Heart right ventricle (tissue), 16 donors: ENCODE data around the gene GZMA. TPM values are rescaled to one million over a fixed set of nuclear protein-coding genes. Genes with fewer than 3 reads are reported as not detected.
"Not testable (repeated sequence)": the region's sequence is repeated elsewhere in the genome, so short reads cannot be mapped to it uniquely, and the experiment has no call there.

ENCODE experiments used
- ATAC-seq, 8 donors: fragments of 200-7000 bp; cut with Tn5 transposase; one replicate each; pipeline ENCODE4 v1.9.1; 2020; ENCODE audit warnings: mild to moderate bottlenecking in 8 of 8, moderate library complexity in 8 of 8, moderate number of reproducible peaks in 1 of 8
- DNase-seq, 2 donors: peaks; one replicate each; pipeline ENCODE4 v3.0.0-alpha.2; 2020
- H3K27ac ChIP-seq, 10 donors: fragments of 200-600 bp; sonication (generic) in 2 of 10; one replicate each; pipeline versions ENCODE4 v1.5.0 to v1.8.0; 2020 to 2022; ENCODE audit warnings: mild to moderate bottlenecking in 3 of 10
- H3K27me3 ChIP-seq, 7 donors: fragments of 200-600 bp; one replicate each; pipeline ENCODE4 v1.8.0; 2021 to 2022; ENCODE audit warnings: mild to moderate bottlenecking in 2 of 7
- H3K36me3 ChIP-seq, 9 donors: fragments of 200-600 bp; sonication (generic) in 1 of 9; one replicate each; pipeline versions ENCODE4 v1.5.0 to v1.8.0; 2020 to 2022; ENCODE audit warnings: mild to moderate bottlenecking in 2 of 9
- H3K4me1 ChIP-seq, 9 donors: fragments of 200-600 bp; sonication (generic) in 1 of 9; one replicate each; pipeline versions ENCODE4 v1.5.0 to v1.8.0; 2020 to 2022; ENCODE audit warnings: mild to moderate bottlenecking in 4 of 9
- H3K4me3 ChIP-seq, 10 donors: fragments of 200-600 bp; sonication (generic) in 2 of 10; one replicate each; pipeline versions ENCODE4 v1.5.0 to v1.8.0; 2020 to 2022; ENCODE audit warnings: mild to moderate bottlenecking in 7 of 10, moderate library complexity in 2 of 10
- H3K9me3 ChIP-seq, 11 donors: fragments of 200-600 bp in 10 of 11; sonication (generic) in 2 of 11; one replicate each; pipeline versions ENCODE4 v1.5.0 to v1.8.0; 2013 to 2022; ENCODE audit warnings: mild to moderate bottlenecking in 2 of 11, control low read depth in 1 of 11, moderate library complexity in 1 of 11
- CTCF ChIP-seq, 9 donors: fragments of 200-600 bp; sonication (generic) in 2 of 9; IDR thresholded peaks; one replicate each; pipeline versions ENCODE4 v1.5.0 to v1.8.0; 2021 to 2022; ENCODE audit warnings: antibody characterized with exemption in 9 of 9, mild to moderate bottlenecking in 5 of 9, moderate library complexity in 1 of 9
- WGBS, 2 donors: extraction: QIAGEN DNeasy Blood & Tissue Kit; methylation state at CpG; one replicate each; pipeline ENCODE4 v1.1.7; 2013; ENCODE audit warnings: inconsistent platforms in 1 of 2; 5-methylcytosine and 5-hydroxymethylcytosine counted together
- intact Hi-C, 10 donors: fragments of 100-400 bp; cut with DNase I; formaldehyde crosslinking; loops; one replicate each; pipeline versions ENCODE4 v1.11.1 to v1.14.2; 2022
- polyA plus RNA-seq, 2 donors: library from polyadenylated mRNA; stranded (reverse); fragments of 200-250 nt; gene quantifications; one replicate each; pipeline ENCODE4 v1.2.3, GENCODE V29; 2013
- total RNA-seq, 10 donors: library from RNA; stranded (reverse); fragmentation: NEBNext Ultra II Directional in 3 of 10; extraction: Animal tissue kit (Norgen Biotek cat#: 25700) in 3 of 10; gene quantifications; one replicate each; pipeline versions ENCODE4 v1.2.1 to v1.2.4, GENCODE V29; 2021 to 2023
- donor health status: Arrhythmogenic right ventricular cardiomyopathy.
- donor health status: ischemic (EF 13 %, LVEDD 7.1; RV severe dilation, severe dysfunction).
- donor health status: healthy with polysubstance abuse.
- donor health status: DM: no; HTN: yes; CAD: no.
- donor health status: DM: no; HTN: no; CAD: no.
- donor health status: ischemic (EF 25% LVEDD 6.9; RV normal size, moderate dysfunction).
- donor health status: ischemic (EF 25% LVEDD 5.7; RV mildly dilated, moderate dysfunction).
- donor health status: healthy.
- donor health status: DM: yes; HTN: yes; CAD: no.
- donor health status: Ischemic cardiomyopathy.
- donor health status: ischemic (EF 35%, LVEDD 5.7; RV mildly dilated, moderate dysfunction).
- donor health status: nonischemic (EF 11% LVEDD 7.7; RV severe dilation, severe dysfunction).
- donor health status: DM: yes; HTN: yes; CAD: no.
- donor health status: PGD.
- donor health status: ischemic (EF 29% LVEDD 5.4; RV normal size, mild dysfunction).
- donor health status: nonischemic (EF 23%, LVEDD 6.1; RV moderate dilation, normal function).

The GZMA gene
- total and polyA plus RNA-seq, 12 donors = 0.26 to 13.2 (median 0.78) TPM; not detected in 2

- Histone ChIP-seq H3K27ac (peak overlapping the region in 1 of 10 donors; percentile 77), H3K9me3 (peaks cover 0 to 7% (median 0%) of the 10 kb centered on the region in 11 donors), H3K4me1 (no peaks in the 10 kb centered on the region), H3K36me3 (no peaks in the 10 kb centered on the region), H3K27me3 (peaks cover 0 to 3% (median 0%) of the 10 kb centered on the region in 7 donors), H3K4me3 (peak overlapping the region in 1 of 10 donors; percentile 43)
- no peak for DNase-seq
- 70% methylated on average over 5 of the region's 5 CpGs for WGBS, 2 donors
- TF ChIP-seq CTCF (IDR thresholded peaks at IDR 0.05) = no peak
- intact Hi-C loops = no loop called here
- ATAC-seq = no peak
These were observed 730 bp upstream of the GZMA start for GRCh38 chr5:55101556-55102276.

GRCh38 chr5:55104036-55104772 lies 1.8 kb downstream of the GZMA start:
- DNase-seq = no peak
- no peak for ATAC-seq
- intact Hi-C loops = no loop called here
- Histone ChIP-seq H3K27ac (peak overlapping the region in 1 of 10 donors; percentile 61), H3K4me3 (peak overlapping the region in 1 of 10 donors; percentile 43), H3K4me1 (no peaks in the 10 kb centered on the region), H3K9me3 (peaks cover 0 to 7% (median 0%) of the 10 kb centered on the region in 11 donors), H3K36me3 (no peaks in the 10 kb centered on the region), H3K27me3 (peaks cover 0 to 3% (median 0%) of the 10 kb centered on the region in 7 donors)
- TF ChIP-seq CTCF (IDR thresholded peaks at IDR 0.05) = no peak
- WGBS, 2 donors = 75 to 77% methylated on average over 2 of the region's 2 CpGs

GRCh38 chr5:55104946-55105701 lies 2.7 kb downstream of the GZMA start:
- Histone ChIP-seq H3K4me3 (peak overlapping the region in 1 of 10 donors; percentile 43), H3K36me3 (no peaks in the 10 kb centered on the region), H3K9me3 (peaks cover 0 to 7% (median 0%) of the 10 kb centered on the region in 11 donors), H3K27ac (no peak overlapping the region), H3K27me3 (peaks cover 0 to 3% (median 0%) of the 10 kb centered on the region in 7 donors), H3K4me1 (no peaks in the 10 kb centered on the region)
- DNase-seq (no peak), ATAC-seq (no peak)
- no peak for TF ChIP-seq CTCF (IDR thresholded peaks at IDR 0.05)
- intact Hi-C loops = no loop called here
- WGBS, 2 donors = 84 to 87% methylated on average over 5 of the region's 5 CpGs

GRCh38 chr5:55105976-55106375 lies 3.5 kb downstream of the GZMA start:
- intact Hi-C loops, H3K27me3 ChIP-seq: not testable (repeated sequence)

More at GRCh38 chr5:55105976-55106375, 3.5 kb downstream of the GZMA start:
- not testable (repeated sequence) for ATAC-seq, H3K36me3 ChIP-seq, H3K4me1 ChIP-seq, H3K9me3 ChIP-seq, H3K4me3 ChIP-seq, DNase-seq, H3K27ac ChIP-seq
